A549 (cell line): ENCODE results near the gene ZMYM1.

Source experiments
- CBX8 ChIP-seq: fragments of 200-600 bp; sonication (generic); IDR thresholded peaks from 2 replicates; pipeline ENCODE4 v1.6.1; 2016
- CTCF ChIP-seq: fragments of >200 bp; sonication (Bioruptor Twin); formaldehyde crosslinking; IDR thresholded peaks from 3 replicates; pipeline ENCODE4 v1.5.1; 2016
- POLR2A ChIP-seq: IDR thresholded peaks from 2 replicates; pipeline ENCODE4 v1.6.1; 2012; ENCODE audit warnings: mild to moderate bottlenecking, low read length
- REST ChIP-seq: fragments of 200-600 bp; sonication (generic); IDR thresholded peaks from 2 replicates; pipeline ENCODE4 v1.6.1; 2016; ENCODE audit warnings: antibody characterized with exemption, mild to moderate bottlenecking, moderate library complexity
- RFX5 ChIP-seq: fragments of 450-650 bp; IDR thresholded peaks from 2 replicates; pipeline ENCODE4 v1.7.1; 2014; ENCODE audit warnings: antibody characterized with exemption, mild to moderate bottlenecking, moderate library complexity
- SMC3 ChIP-seq: fragments of >200 bp; sonication (Bioruptor Twin); formaldehyde crosslinking; IDR thresholded peaks from 3 replicates; pipeline ENCODE4 v1.6.1; 2018; ENCODE audit warnings: inconsistent platforms
- ZSCAN20 ChIP-seq: fragments of 250-450 bp; sonication (Bioruptor Pico); IDR thresholded peaks from 2 replicates; pipeline ENCODE4 v1.8.0; 2022; ENCODE audit warnings: mild to moderate bottlenecking, moderate library complexity

GRCh38 chr1:35111106-35111505 is 31.9 kb downstream of the ZMYM1 start:
- no peak for TF ChIP-seq REST
- no peak for TF ChIP-seq ZSCAN20
- TF ChIP-seq CTCF, result no peak
- TF ChIP-seq RFX5, result no peak
- TF ChIP-seq SMC3, result no peak
- no peak for TF ChIP-seq CBX8
- TF ChIP-seq POLR2A, result no peak
